Measurements from ENCODE around the gene IRX6. TPM values are rescaled to one million over a fixed set of nuclear protein-coding genes. Genes with fewer than 3 reads are reported as not detected.

Gene IRX6
- total RNA-seq, 4 donors from 2014 or later = 0.57 to 3.5 TPM; not detected in 2

Small RNA genes lying within 50 kb of the gene (small RNA-seq; reads per million reads assigned to genes)
- 0 reads per million in 2 donors for gene RN7SL841P

Other genes starting within 250 kb of the IRX6 start
- 100 to 1,000 TPM in 3 of 4 donors, 10 to 100 TPM in 1; 52.2 to 214 (median 123) TPM for gene MMP2, start 155.0 kb downstream of the IRX6 start, total RNA-seq
- 10 to 100 TPM in 2 of 4 donors, 1 to 10 TPM in 2; 4.6 to 66.0 (median 10.9) TPM for gene LPCAT2, start 184.9 kb downstream of the IRX6 start, total RNA-seq
- 1 to 10 TPM in 3 of 4 donors, not detected in 1; 1.3 to 5.8 (median 2.3) TPM for gene CAPNS2, start 242.5 kb downstream of the IRX6 start, total RNA-seq

All from Peyer's patch (tissue), 4 donors.